ENCODE results near the gene FRMD3.

FRMD3 gene

DNA sequence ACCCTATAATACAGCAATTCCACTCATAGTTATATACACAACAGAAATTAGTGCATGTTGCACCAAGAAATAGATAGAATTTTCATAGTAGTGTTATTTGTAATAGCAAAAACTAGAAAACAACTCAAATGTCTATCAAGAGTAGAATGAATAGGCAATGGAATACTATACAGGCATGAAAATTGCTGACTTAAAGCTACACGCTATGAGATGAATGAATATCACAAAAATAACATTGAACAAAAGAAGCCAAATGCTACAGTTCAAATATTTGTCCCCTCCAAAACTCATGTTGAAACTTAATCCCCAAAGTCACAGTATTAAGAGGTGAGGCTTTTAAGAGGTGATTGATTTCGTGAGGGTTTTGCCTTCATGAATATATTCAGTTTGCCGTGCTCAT, 215.1 kb downstream of the FRMD3 start:
- no peak overlapping the region for H2AFZ ChIP-seq (ENCODE audit: low read length, unreplicated experiment)
- H3K4me1 ChIP-seq (ENCODE audit: control insufficient read depth, insufficient read depth, low read length, unreplicated experiment), result no peaks in the 10 kb centered on the region
- H3K79me2 ChIP-seq (ENCODE audit: control insufficient read depth, insufficient read depth, low read length, unreplicated experiment), result no peaks in the 10 kb centered on the region
- H3K4me3 ChIP-seq (ENCODE audit: low read depth, low read length), result no peak overlapping the region
- H3K36me3 ChIP-seq (ENCODE audit: insufficient read depth, low read length), result no peaks in the 10 kb centered on the region; the same call in 1 of the 2 replicates
- no peaks in the 10 kb centered on the region for H3K27me3 ChIP-seq (ENCODE audit: insufficient read depth, low read length)
- no peak overlapping the region for H3K27ac ChIP-seq (ENCODE audit: low read depth, low read length)

DNA sequence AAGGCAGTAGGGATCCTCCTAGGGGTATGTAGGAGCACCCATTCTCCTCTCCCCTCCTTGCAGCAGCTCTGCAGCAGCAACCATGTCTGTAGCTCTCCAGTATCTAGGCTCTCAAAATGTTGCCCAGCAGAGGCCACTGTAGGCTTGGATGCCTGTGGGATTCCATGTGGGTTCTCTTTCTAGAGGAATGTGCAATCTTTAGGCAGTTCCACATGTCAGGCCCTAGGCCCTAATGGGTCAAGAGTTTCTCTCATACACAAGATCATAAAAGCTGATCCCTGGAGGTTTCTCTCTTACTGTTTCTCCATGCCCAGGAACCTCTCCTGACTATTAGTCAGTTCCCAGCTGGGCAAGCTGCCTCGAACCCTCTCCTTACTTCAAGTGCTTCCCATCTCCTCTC, 215.8 kb downstream of the FRMD3 start:
- no peak overlapping the region for H3K27ac ChIP-seq (ENCODE audit: low read depth, low read length)
- H3K79me2 ChIP-seq (ENCODE audit: control insufficient read depth, insufficient read depth, low read length, unreplicated experiment), result no peaks in the 10 kb centered on the region
- H3K36me3 ChIP-seq (ENCODE audit: insufficient read depth, low read length), result no peaks in the 10 kb centered on the region; the same call in 1 of the 2 replicates
- no peak overlapping the region for H2AFZ ChIP-seq (ENCODE audit: low read length, unreplicated experiment)
- H3K4me3 ChIP-seq (ENCODE audit: low read depth, low read length), result no peak overlapping the region
- H3K27me3 ChIP-seq (ENCODE audit: insufficient read depth, low read length), result no peaks in the 10 kb centered on the region
- H3K4me1 ChIP-seq (ENCODE audit: control insufficient read depth, insufficient read depth, low read length, unreplicated experiment), result no peaks in the 10 kb centered on the region

DNA sequence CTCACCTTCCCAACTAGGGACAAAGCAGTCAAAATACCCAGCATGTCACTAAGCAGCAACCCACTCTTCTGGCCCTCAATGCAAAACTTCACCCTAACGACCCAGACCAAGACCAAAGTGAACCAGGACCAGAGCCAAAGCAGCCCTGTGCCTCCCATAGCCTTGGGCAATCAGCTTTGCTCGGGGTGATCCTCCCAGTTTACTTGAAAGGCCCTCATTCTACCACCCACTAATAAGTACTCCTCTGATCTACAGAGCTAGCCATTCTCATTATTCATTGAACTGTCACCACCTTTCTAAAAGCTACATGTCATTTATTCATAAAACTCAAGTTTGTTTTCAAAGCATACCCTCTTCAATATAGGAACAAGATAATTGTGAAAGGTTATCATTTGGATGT, 221.0 kb downstream of the FRMD3 start:
- H3K27me3 ChIP-seq (ENCODE audit: insufficient read depth, low read length), result no peaks in the 10 kb centered on the region
- no peaks in the 10 kb centered on the region for H3K36me3 ChIP-seq (ENCODE audit: insufficient read depth, low read length)
- H3K4me1 ChIP-seq (ENCODE audit: control insufficient read depth, insufficient read depth, low read length, unreplicated experiment), result no peaks in the 10 kb centered on the region
- no peak overlapping the region for H2AFZ ChIP-seq (ENCODE audit: low read length, unreplicated experiment)
- H3K4me3 ChIP-seq (ENCODE audit: low read depth, low read length), result no peak overlapping the region
- H3K27ac ChIP-seq (ENCODE audit: low read depth, low read length), result no peak overlapping the region
- H3K79me2 ChIP-seq (ENCODE audit: control insufficient read depth, insufficient read depth, low read length, unreplicated experiment), result no peaks in the 10 kb centered on the region

DNA sequence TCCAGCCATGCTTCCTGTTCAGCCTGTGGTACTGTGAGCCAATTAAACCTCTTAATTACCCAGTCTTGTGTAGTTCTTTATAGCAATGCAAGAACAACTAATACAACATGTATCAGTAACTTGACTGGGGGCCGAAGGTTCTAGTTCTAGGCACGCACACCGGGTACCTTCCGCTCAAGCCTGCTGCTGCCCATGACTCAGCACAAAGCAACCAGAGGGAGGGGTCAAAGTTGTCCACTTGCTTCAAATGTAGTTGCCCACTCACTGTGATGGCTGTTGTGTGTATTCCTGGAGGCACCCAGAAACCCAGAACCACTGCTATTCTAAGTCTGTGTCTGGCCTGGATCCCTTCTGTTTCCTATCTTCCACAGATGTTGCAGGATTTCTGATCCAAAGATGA, 222.6 kb downstream of the FRMD3 start:
- H3K27ac ChIP-seq (ENCODE audit: low read depth, low read length), result no peak overlapping the region
- H2AFZ ChIP-seq (ENCODE audit: low read length, unreplicated experiment), result no peak overlapping the region
- no peaks in the 10 kb centered on the region for H3K4me1 ChIP-seq (ENCODE audit: control insufficient read depth, insufficient read depth, low read length, unreplicated experiment)
- H3K79me2 ChIP-seq (ENCODE audit: control insufficient read depth, insufficient read depth, low read length, unreplicated experiment), result no peaks in the 10 kb centered on the region
- H3K27me3 ChIP-seq (ENCODE audit: insufficient read depth, low read length), result no peaks in the 10 kb centered on the region
- H3K4me3 ChIP-seq (ENCODE audit: low read depth, low read length), result no peak overlapping the region
- H3K36me3 ChIP-seq (ENCODE audit: insufficient read depth, low read length), result no peaks in the 10 kb centered on the region

DNA sequence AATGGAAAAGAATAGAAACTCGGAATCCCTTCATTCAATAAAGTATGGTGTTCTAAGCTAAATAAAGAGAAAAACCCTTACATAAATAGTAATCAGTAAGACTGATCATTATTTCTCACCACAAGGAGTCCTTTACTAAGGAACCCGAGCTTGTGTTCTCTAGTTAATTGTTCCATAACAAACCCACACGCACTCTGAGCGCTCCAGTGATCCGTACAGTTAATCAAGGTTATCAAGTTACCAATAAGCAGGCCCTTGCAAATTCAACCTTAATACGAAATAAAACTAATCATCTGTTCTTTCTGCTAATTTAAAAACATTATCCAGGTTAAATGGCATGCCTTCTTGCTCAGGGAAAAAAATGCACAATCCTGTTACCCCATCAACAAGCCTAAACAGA, 224.4 kb downstream of the FRMD3 start:
- Histone ChIP-seq H2AFZ (ENCODE audit: low read length, unreplicated experiment) (no peak overlapping the region), H3K79me2 (ENCODE audit: control insufficient read depth, insufficient read depth, low read length, unreplicated experiment) (no peaks in the 10 kb centered on the region), H3K27ac (ENCODE audit: low read depth, low read length) (no peak overlapping the region), H3K4me3 (ENCODE audit: low read depth, low read length) (no peak overlapping the region), H3K27me3 (ENCODE audit: insufficient read depth, low read length) (no peaks in the 10 kb centered on the region), H3K36me3 (ENCODE audit: insufficient read depth, low read length) (no peaks in the 10 kb centered on the region), H3K4me1 (ENCODE audit: control insufficient read depth, insufficient read depth, low read length, unreplicated experiment) (no peaks in the 10 kb centered on the region)

DNA sequence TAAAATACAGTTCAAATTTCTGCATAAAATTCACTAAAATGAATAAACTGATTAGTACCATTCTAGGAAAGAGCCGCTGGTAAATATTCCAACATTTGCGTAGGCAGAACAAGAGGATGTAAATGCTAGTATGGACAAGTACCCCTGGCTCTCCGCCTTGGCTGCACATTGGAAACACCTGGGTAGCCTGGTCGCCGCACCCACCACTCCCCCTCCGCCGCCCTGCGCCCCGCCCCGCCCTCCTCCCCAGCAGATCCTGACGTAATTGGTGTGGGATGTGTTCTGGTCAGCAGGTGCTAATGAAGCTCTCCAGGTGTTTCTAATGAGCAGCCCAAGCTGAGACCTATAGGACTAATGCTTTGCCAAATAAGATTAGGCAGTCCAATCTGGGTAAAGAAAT, 225.7 kb downstream of the FRMD3 start:
- Histone ChIP-seq H3K36me3 (ENCODE audit: insufficient read depth, low read length) (no peaks in the 10 kb centered on the region), H2AFZ (ENCODE audit: low read length, unreplicated experiment) (no peak overlapping the region), H3K27me3 (ENCODE audit: insufficient read depth, low read length) (no peaks in the 10 kb centered on the region)

DNA sequence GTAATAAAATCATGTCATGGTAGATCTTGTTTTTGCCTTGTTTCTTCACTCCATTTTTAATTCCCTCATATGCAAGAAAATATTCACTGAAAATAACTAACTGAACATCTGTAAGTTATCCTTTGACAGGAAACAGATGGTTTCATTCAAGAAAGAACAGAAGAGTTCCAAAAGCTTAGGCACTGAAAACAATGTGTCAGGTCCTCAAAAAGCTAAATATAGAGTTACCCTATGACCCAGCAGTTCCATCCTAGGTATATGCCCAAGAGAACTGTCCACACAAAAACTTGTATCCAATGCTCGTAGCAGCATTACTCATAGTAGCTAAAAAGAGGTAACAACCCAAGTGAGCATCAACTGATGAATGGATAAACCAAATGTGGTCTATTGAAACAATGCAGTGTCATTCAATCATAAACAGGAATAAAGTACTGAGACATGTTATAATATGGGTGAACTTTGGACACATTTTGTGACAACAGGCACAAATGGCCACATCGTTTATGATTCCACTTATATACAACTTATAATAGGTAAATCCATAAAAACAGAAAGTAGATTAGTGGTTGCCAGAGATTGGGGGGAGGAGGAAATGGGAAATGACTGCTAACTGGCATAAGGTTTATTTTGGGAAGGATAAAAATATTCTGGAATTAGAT, 231.0 kb downstream of the FRMD3 start:
- Histone ChIP-seq H3K4me3 (ENCODE audit: low read depth, low read length) (no peak overlapping the region), H3K27me3 (ENCODE audit: insufficient read depth, low read length) (no peaks in the 10 kb centered on the region), H3K27ac (ENCODE audit: low read depth, low read length) (no peak overlapping the region), H2AFZ (ENCODE audit: low read length, unreplicated experiment) (no peak overlapping the region), H3K4me1 (ENCODE audit: control insufficient read depth, insufficient read depth, low read length, unreplicated experiment) (peaks cover 15% of the 10 kb centered on the region), H3K79me2 (ENCODE audit: control insufficient read depth, insufficient read depth, low read length, unreplicated experiment) (no peaks in the 10 kb centered on the region), H3K36me3 (ENCODE audit: insufficient read depth, low read length) (no peaks in the 10 kb centered on the region)

More for the DNA sequence above, 225.7 kb downstream of the FRMD3 start:
- no peak overlapping the region for H3K4me3 ChIP-seq (ENCODE audit: low read depth, low read length)
- H3K79me2 ChIP-seq (ENCODE audit: control insufficient read depth, insufficient read depth, low read length, unreplicated experiment), result no peaks in the 10 kb centered on the region
- H3K27ac ChIP-seq (ENCODE audit: low read depth, low read length), result no peak overlapping the region
- no peaks in the 10 kb centered on the region for H3K4me1 ChIP-seq (ENCODE audit: control insufficient read depth, insufficient read depth, low read length, unreplicated experiment)

DNA sequence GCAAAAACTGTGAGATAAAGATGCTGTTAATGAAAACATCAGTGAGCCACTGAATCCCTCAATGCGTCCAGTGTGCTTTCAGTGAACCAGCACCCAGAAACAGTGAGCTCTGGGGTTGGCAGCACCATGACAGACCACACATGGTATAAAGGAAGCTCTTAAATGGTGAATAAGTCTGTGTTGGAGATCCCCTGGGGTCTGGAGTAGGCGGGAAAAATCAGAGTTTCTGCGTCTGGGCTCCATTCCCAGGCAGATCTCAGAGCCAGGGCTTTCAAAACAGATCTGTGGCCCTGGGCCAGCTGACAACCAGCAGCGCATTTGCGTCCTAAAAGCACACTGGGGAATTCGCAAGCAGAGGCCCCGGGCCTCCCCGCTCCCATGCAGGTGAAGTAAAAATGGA, 233.5 kb downstream of the FRMD3 start:
- H3K4me1 ChIP-seq (ENCODE audit: control insufficient read depth, insufficient read depth, low read length, unreplicated experiment), result peaks cover 20% of the 10 kb centered on the region
- no peak overlapping the region for H3K4me3 ChIP-seq (ENCODE audit: low read depth, low read length)
- no peak overlapping the region for H2AFZ ChIP-seq (ENCODE audit: low read length, unreplicated experiment)
- H3K79me2 ChIP-seq (ENCODE audit: control insufficient read depth, insufficient read depth, low read length, unreplicated experiment), result no peaks in the 10 kb centered on the region
- H3K27ac ChIP-seq (ENCODE audit: low read depth, low read length), result peak overlapping the region; percentile 31; the same call in 1 of the 2 replicates
- H3K27me3 ChIP-seq (ENCODE audit: insufficient read depth, low read length), result no peaks in the 10 kb centered on the region
- H3K36me3 ChIP-seq (ENCODE audit: insufficient read depth, low read length), result no peaks in the 10 kb centered on the region

DNA sequence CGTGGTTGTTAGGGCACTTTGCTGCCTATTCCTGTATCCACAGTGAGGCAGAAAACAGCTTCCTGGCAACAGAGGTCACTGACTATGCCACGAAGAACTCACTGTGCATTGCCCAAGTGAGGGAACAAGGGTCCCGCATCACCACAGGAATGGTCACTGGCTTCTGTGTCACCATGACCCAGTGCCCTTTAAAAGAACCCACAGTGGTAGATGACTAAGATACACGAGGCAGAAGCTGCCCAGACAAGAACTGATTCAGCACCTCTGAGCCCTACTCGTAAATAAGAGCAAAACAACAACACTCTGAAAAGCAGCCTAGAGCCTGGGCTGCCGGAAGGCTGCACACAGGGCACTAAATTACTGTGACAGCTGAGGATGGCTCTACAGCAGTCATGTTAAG, 238.6 kb downstream of the FRMD3 start:
- Histone ChIP-seq H3K27ac (ENCODE audit: low read depth, low read length) (peak overlapping the region; percentile 41; the same call in 1 of the 2 replicates), H3K4me3 (ENCODE audit: low read depth, low read length) (no peak overlapping the region), H3K4me1 (ENCODE audit: control insufficient read depth, insufficient read depth, low read length, unreplicated experiment) (peaks cover 24% of the 10 kb centered on the region), H3K79me2 (ENCODE audit: control insufficient read depth, insufficient read depth, low read length, unreplicated experiment) (no peaks in the 10 kb centered on the region), H2AFZ (ENCODE audit: low read length, unreplicated experiment) (no peak overlapping the region), H3K27me3 (ENCODE audit: insufficient read depth, low read length) (no peaks in the 10 kb centered on the region), H3K36me3 (ENCODE audit: insufficient read depth, low read length) (no peaks in the 10 kb centered on the region)

DNA sequence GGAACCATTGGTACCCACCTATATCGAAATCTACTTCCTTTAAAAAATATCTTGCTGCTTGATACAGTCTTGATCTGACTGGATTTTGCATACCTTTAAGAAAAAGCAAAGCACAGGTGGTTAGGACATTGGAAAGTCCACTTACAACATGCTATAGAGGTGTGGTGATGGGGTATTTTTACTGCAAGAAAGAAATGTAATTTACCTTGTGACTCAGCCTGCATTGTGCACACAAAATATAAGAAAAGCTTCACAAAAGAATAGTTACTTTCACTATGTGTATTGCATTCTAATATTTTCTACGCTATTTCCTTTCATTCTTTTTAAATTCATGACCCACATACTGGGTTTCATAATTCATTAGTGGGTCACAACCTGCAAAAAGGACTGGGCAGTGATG, 239.1 kb downstream of the FRMD3 start:
- Histone ChIP-seq H3K4me1 (ENCODE audit: control insufficient read depth, insufficient read depth, low read length, unreplicated experiment) (peaks cover 19% of the 10 kb centered on the region), H3K36me3 (ENCODE audit: insufficient read depth, low read length) (no peaks in the 10 kb centered on the region), H3K79me2 (ENCODE audit: control insufficient read depth, insufficient read depth, low read length, unreplicated experiment) (no peaks in the 10 kb centered on the region), H3K4me3 (ENCODE audit: low read depth, low read length) (no peak overlapping the region; the same call in 1 of the 2 replicates), H3K27ac (ENCODE audit: low read depth, low read length) (peak overlapping the region; percentile 41; the same call in 1 of the 2 replicates), H3K27me3 (ENCODE audit: insufficient read depth, low read length) (no peaks in the 10 kb centered on the region), H2AFZ (ENCODE audit: low read length, unreplicated experiment) (no peak overlapping the region)

DNA sequence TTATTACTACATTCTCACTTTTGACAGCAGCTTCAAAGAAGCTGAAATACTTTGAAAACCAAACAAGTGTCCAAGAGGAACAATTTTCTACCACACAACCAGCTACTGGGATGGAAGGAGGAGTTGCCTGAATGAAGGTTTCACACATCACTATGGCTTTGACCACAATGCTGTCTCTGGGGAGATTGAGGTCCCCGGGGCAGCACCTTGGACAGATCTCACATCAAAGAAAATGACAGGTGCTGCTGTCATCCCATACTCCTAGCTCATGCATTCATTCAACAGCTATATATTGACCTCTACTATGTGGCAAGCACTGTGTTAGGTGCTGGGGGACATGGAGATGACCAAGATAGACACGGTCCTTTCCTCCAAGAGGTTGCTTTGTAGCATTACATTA, 242.1 kb downstream of the FRMD3 start:
- Histone ChIP-seq H3K79me2 (ENCODE audit: control insufficient read depth, insufficient read depth, low read length, unreplicated experiment) (no peaks in the 10 kb centered on the region), H3K4me3 (ENCODE audit: low read depth, low read length) (no peak overlapping the region), H3K4me1 (ENCODE audit: control insufficient read depth, insufficient read depth, low read length, unreplicated experiment) (peaks cover 17% of the 10 kb centered on the region), H3K36me3 (ENCODE audit: insufficient read depth, low read length) (no peaks in the 10 kb centered on the region), H2AFZ (ENCODE audit: low read length, unreplicated experiment) (no peak overlapping the region), H3K27ac (ENCODE audit: low read depth, low read length) (no peak overlapping the region), H3K27me3 (ENCODE audit: insufficient read depth, low read length) (no peaks in the 10 kb centered on the region)

Data from ACC112 (cell line).